NCI-H1092 (cell line): ENCODE data around the gene CAPN10.

Experiments used
- DNase-seq: peaks from one replicate; lab custom pipeline; 2025; lab: John Stamatoyannopoulos, UW

The CAPN10 gene

DNA sequence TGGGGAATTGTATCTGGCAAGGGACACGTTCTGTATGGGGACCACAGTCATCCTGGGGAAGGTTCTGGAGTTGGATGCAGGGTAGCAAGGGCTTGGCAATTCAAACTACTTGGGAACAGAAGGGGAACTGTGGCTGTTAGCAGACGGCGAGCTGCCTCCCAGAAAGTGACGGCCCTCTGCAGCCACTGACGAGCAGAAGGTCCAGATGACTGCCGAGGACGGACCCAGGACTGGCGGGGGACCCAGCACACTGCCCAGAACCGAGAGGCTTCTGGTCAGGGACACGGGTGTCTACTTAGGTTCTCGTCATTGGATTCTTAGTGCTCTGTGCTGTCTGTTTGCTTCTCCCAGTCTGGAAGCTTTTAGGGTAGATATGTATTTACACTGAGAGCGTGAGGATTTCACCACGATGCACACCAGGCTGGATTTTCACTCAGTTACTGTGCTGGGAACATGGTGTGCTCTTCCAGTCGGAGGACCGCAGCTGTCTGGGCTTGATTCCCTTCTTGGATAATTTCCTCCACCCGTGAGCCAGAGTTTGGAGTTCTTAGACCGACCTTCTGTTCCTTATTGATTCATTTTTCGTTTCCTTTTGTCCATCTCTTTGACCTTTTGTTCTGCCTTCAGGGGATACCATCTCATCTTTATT is 52.1 kb downstream of the CAPN10 start:
- DNase-seq = no peak

DNA sequence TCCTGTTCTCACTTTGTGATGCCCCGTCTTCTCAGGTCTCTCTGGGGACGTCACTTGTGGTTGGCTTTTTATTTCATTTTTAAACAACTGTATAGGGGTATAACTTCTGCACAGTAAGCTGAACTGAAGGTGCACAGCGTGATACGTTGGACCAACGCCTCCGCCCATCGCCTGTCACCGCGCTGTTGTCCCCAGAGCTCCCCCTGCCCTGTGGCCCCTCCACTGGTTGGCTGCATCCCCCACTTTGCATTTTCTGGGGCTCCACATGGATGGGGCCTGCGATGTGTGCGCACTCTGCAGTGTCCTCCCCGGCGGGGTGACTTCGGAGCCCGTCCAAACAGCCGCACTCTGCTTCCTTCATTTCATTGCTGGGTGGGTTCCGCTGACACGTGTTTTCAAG is 53.0 kb downstream of the CAPN10 start:
- DNase-seq = no peak

DNA sequence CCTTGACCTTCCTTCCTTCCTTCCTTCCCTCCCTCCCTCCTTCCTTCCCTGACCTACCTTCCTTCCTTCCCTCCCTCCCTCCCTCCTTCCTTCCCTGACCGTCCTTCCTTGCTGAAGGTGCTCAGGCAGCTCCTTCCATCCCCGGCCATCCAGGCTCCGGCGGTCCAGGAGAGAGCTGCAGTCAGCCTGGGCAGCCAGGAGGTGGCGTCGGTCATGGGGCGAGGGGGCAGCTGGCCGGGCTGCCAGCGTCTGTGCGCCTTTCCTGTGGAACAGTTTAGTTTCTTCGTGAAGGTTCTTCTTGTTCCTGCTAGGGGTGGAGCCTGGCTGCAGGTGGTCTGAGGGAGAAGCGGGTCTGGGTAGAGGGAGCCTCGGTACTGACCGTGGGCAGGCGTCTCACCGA is 54.4 kb downstream of the CAPN10 start:
- no peak for DNase-seq

DNA sequence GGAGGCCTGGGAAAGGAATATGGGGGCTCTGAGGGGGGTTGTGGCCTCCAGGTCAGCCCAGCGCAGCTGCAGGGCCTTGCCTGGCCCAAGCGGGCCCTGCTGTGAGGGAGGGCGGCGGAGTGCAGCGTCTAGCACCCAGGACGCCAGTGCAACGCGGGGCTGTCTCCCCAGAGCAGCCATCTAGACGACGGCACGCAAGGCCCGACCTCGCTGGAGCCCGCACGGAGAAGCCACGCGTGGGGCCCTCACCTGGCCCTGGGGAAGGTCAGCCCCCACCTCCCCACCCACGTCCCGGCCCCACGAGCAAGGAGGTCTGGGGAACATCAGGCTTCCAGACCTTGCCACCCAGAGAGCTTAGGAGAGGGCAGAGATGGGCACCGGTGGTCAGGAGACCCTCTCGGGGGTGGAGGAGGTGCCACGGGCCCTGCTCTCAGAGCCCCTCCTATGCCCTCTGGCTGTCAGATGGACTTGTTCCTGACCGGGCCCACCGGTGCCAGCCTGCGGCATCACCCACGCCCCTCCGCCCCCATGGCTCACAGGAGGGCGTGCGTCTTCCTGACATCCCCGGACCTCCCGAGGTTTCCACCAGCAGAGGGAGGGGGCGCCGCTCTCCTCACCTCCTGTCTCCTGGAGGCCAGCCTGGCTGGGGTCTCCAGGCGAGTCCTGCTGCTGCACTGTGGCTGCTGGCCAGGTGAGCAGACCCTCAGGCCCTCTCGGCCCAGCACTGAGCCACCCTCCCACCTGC is 55.7 kb downstream of the CAPN10 start:
- no peak for DNase-seq

DNA sequence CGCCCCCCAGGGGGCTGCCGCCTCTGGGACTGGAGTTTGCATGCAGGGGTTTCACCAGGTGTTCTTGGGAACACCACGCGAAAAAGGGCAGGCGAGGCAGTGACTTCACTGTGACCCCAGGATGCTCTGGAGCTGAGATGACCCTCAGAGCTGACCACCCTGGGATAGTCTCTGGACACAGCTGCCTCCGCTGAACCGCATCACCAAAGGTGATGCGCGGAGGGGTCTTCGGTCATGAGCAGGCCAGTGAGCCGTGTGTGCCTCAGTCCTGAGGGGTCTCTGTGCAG is 56.2 kb downstream of the CAPN10 start:
- DNase-seq = no peak

DNA sequence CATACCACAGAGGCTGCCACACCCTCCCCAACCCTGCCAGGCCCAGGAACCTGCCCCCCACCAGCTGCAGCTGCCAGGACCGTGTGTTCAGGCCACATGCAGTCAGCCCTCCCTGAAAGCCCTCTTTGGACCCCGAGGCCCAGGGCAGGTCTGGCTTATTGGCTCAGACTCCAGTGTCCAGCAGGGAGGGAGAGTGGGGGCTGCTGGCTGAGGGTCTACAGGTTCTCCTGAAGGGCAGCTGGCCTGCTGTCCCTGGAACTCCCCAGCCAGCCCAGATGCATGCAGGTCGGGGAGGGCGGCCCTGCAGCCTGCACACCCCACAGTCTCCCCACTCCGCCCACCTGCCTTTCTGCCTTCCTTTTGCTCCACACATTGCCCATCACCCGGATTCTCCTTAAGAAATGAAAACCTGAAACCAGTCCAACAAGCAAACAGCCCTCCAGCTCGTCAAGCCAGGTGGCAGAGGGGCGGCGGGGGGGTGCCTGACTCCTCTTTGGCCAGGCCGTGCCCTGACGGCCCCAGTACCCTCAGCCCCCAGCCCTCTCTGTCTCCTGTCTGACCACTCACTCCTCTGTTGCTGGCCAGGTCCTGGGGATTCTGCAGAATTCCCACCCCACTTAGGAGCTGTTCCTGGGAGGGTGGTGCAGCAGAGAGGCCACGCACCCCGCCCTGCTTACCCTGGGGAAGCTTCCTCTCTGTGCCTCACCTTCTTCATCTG is 56.7 kb downstream of the CAPN10 start:
- DNase-seq = no peak

DNA sequence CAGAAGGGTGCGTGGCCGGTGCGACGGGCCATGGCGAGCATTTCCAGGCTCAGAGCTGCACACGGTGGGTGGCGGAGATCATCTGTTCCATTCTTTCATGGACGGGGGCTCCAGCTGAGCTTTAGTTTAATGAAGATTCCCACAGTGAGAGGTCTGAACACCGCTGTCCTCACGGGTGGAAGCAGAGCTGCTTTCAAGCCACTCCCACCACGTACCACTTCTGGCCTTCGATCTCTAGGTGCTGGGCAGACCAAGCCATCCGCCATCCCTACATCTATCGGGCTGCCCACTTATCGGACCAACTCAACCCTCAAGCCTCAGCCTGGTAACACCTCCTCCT is 57.2 kb downstream of the CAPN10 start:
- no peak for DNase-seq

DNA sequence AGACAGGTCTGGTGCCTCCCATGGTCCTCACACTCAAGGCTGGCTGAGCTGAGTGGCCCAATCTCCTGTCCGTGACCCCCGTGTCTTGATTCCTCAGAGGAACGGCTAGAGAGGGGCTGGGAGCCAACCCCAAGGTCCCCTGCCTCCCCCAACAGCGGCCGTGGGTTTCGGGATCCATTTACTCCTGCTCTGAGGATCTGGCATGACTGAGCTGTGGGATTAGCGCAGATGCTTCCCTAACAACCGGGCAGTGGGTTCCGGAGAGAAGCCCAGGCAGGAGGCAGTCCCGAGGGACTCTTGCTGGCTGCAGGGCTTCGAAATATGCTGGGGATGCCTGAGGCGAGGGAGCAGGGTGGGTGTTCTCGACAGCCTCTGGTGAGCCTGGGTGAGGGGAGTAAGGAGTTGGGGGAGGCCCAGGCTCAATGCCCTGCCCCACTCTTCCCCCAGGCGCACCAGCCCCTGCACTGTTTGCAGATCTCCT is 57.7 kb downstream of the CAPN10 start:
- DNase-seq = no peak

DNA sequence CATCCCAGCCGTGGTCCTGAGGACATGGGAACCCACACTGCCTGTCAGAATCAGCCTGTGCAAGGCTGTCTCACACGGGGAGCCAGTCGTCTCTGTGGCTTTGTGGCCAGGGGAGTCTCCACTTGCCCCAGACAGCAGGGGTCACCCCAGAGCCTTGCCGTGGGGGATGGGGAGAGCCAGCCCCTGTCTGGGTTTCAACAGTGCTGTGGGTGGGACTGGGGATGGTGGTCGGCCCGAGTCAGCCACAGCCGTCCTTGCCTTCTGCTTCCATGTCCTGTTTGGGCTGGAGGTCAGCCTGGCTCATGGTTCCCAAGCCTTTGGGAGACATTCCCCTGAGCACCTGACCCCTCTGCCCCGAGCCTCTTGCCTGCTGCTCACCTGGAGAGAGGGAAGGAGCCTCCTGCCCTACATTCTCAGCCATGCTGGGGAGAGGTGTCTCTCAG is 58.3 kb downstream of the CAPN10 start:
- no peak for DNase-seq

DNA sequence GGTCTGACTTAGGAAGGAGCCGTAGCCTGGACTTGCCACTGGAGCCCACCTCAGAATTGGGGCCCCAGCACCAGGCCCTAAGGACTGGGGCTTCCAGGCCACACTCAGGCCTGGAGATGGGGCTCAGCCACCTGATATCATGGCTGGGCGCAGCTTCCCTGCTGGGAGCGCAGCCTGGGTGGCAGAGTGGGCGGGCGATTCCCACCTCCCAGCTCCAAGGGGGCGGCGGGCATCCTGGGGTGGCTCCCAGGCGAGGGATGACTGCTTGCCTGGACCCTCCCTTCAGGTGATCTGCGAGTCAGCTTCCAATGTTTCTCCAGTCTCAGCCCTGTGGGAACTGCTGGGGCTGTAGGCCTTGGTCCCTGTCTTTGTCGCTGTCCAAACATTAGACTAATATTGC is 58.8 kb downstream of the CAPN10 start:
- no peak for DNase-seq

DNA sequence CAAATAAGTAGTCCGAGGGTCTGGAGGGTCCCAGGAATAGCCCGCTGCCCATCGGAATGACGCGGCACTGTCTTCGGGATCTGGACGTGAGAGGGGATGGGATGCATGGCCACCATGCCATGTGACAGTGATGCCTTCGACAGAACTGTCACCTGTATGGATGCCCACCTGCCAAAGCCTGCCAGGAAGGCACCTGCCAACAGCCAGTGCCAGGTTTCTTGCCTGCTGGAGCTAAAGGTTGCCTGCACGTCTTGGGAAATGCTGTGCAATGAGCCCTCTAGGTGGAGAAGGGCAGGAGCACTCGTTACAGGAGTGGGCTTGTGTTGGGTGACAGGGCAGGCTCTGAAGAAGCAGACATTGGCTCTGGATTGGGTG is 59.3 kb downstream of the CAPN10 start:
- no peak for DNase-seq

DNA sequence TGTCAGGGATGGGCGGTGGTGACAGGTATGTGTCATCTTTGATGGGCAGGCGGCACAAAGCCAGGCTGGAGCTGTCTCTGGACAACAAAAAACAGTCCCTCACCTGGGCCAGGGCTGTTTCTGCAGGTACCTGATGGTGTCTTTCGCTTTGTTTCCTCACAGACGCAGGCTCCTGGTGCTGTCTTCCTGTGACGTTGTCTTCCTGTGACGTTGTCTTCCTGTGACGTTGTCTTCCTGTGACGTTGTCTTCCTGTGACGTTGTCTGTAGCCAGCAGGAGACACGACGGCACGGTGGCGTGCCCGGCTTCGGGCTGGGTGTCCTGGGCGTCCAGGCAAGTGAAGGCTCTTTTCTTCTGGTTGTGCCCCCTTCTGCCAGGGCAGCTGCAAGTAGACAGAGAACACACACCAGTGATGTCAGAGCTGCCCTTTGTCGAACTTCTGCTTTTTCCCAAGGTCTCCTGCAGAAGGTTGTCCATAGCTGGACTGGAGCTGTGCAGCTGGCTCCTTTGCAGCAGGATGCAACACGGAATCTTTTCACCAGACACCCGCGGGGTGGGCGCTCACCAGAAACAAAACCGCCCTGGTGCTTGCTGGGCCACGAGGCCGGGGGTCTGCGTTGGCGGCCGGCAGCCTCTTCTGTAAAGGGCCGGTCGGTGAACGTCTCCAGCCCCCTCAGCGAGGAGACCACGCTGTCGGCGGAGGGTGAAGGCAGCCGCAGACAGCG is 59.8 kb downstream of the CAPN10 start:
- DNase-seq = no peak

DNA sequence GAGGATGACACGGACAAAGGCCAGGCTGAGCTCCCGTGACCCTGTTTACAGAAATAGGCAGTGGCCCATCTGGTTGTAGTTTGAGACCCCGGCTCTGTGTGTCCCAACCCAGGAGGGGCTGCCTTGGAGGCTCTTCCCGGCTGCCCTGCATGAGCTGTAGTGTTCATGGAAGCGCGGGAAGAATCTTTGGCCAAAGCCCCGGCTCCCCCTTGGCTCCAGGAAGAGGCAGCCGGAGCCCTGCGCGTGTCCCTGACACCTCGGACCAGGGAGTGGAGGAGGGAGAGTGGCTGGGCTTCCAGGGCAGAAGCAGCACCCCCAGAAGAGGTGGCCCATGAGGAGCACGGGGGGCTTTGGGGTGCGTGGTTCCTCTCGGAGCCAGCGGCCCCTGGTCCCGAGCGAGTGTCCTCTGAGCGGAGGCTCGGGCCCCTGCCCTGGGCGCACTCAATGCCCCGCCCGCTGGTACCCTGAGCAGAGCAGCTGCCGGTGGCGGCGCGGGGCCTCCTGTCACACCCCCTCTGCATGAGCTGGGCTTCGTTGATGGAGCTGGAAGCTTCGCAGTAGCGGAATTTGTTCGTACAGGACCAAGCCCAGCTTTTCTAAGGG is 60.5 kb downstream of the CAPN10 start:
- no peak for DNase-seq

DNA sequence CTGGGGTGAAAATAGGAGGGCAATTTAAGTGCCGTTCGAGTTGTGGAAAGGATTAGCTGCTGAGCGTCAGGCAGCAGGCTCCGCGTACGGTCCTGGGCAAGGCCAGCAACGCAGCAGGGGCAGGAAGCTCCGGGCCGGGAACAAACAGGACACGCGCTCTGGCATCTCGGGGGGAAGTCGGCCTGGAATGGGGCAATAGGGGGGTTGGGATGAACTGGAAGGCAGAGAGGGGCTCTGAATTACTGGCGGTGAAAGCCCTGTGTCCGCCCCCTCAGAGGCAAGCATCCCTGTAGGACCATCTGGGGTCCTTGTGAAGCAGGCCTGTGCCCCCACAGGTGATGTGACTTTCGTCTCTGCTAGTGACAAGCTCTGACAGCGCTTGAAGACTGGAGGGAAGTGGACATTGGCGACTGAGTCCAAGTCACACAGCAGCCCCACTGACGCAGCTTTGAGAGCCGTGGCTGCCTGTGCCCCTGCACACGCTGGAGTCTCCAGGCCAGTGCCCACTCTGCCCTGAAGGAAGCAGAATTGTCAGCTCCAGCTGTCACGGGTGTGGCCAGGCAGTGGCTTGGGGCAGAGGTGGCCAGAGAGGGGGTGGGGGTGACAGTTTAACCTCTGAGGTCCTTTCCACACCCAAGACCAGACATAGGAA is 61.1 kb downstream of the CAPN10 start:
- no peak for DNase-seq

DNA sequence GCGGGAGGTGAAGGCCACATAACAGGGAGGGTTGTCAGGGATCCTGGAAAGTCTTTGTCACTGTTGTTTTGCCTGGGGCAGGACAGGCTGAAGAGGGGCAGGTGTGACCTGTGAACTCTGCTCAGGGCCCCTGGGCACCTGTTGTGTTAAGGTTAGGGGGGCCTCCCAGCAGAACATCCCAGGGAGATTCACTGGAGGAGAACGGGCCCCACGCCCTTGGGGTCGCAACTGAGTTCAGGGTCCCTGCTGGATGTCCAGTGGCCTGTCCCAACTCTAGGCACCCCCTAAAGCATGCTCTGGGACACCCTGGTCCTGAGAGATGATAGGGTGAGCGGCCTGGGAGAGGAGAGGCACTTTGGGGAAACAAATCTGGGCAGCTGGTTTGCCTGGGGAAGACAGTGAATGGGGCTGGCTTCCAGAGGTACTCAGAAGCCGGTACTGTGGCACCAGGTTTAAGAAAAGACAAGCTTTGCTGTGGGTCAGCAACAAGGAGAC is 61.7 kb downstream of the CAPN10 start:
- no peak for DNase-seq
